HepG2 (cell line): ENCODE measurements around the gene GLUL.

Experiments used
- ASH2L ChIP-seq: fragments of 300-600, 200-600 bp; sonication (generic); IDR thresholded peaks from 2 replicates; pipeline ENCODE4 v1.7.0; 2017; ENCODE audit warnings: low read depth, mild to moderate bottlenecking, moderate library complexity, mixed read lengths, low read length; ENCODE audit not compliant: insufficient read length
- CTCF ChIP-seq: sonication (generic); formaldehyde crosslinking; IDR thresholded peaks from 2 replicates; pipeline ENCODE4 v1.5.0; 2020; ENCODE audit warnings: mild to moderate bottlenecking, missing genetic modification reagents, moderate library complexity
- NR3C1 ChIP-seq: sonication (generic); formaldehyde crosslinking; IDR thresholded peaks from 2 replicates; pipeline ENCODE4 v1.4.0; 2020; ENCODE audit warnings: missing genetic modification reagents
- SUZ12 ChIP-seq: fragments of 150-350 bp; IDR thresholded peaks from 2 replicates; pipeline ENCODE4 v1.6.1; 2014; ENCODE audit warnings: low read depth, low read length
- TBX2 ChIP-seq: sonication (generic); formaldehyde crosslinking; IDR thresholded peaks from 2 replicates; pipeline ENCODE4 v1.5.0; 2020; ENCODE audit warnings: missing genetic modification reagents, mild to moderate bottlenecking, borderline replicate concordance
- ZBTB7B ChIP-seq: sonication (generic); formaldehyde crosslinking; IDR thresholded peaks from 2 replicates; pipeline ENCODE4 v1.4.0; 2020; ENCODE audit warnings: missing genetic modification reagents
- ZNF10 ChIP-seq: sonication (generic); formaldehyde crosslinking; IDR thresholded peaks from 2 replicates; pipeline ENCODE4 v1.4.0; 2020; ENCODE audit warnings: mild to moderate bottlenecking, low read depth, missing genetic modification reagents, borderline replicate concordance
- TF ChIP-seq, protein P1 (sequence below): sonication (generic); formaldehyde crosslinking; IDR thresholded peaks from 2 replicates; pipeline ENCODE4 v1.5.0; 2020; ENCODE audit warnings: mild to moderate bottlenecking, missing genetic modification reagents

- TF ChIP-seq TBX2 (CRISPR knock-in tag): no peak
- no peak for TF ChIP-seq SUZ12
- no peak for TF ChIP-seq NR3C1
- no peak for TF ChIP-seq ZNF10
- TF ChIP-seq, protein P1, sequence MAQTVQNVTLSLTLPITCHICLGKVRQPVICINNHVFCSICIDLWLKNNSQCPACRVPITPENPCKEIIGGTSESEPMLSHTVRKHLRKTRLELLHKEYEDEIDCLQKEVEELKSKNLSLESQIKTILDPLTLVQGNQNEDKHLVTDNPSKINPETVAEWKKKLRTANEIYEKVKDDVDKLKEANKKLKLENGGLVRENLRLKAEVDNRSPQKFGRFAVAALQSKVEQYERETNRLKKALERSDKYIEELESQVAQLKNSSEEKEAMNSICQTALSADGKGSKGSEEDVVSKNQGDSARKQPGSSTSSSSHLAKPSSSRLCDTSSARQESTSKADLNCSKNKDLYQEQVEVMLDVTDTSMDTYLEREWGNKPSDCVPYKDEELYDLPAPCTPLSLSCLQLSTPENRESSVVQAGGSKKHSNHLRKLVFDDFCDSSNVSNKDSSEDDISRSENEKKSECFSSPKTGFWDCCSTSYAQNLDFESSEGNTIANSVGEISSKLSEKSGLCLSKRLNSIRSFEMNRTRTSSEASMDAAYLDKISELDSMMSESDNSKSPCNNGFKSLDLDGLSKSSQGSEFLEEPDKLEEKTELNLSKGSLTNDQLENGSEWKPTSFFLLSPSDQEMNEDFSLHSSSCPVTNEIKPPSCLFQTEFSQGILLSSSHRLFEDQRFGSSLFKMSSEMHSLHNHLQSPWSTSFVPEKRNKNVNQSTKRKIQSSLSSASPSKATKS (CRISPR knock-in tag): no peak
- no peak for TF ChIP-seq CTCF
- TF ChIP-seq ASH2L: no peak
- TF ChIP-seq ZBTB7B: no peak
Observed at GRCh38 chr1:182410620-182411273, 19.2 kb upstream of the GLUL start.
